A549 (cell line): ENCODE data around the gene FGGY. TPM values are rescaled to one million over a fixed set of nuclear protein-coding genes. Genes with fewer than 3 reads are reported as not detected.
A peak's percentile ranks its signal among the peaks of the same experiment; 100 is the strongest.

Experiments
- ATAC-seq, 2 experiments: fragments of 200-7000 bp in 1 of 2; fragments of >200 bp in 1 of 2; cut with Nextera tagmentation in 1 of 2; cut with Tn5 transposase in 1 of 2; 3 replicates each; pipeline versions ENCODE4 v1.8.0 to v1.9.1; 2018 to 2020; ENCODE audit warnings: mild to moderate bottlenecking in 1 of 2, moderate library complexity in 1 of 2
- CTCF ChIA-PET: fragments of 300-600 bp; sonication (Branson Sonifier 250); formaldehyde crosslinking; extraction: SDS; loops from one replicate; lab custom pipeline; 2021; ENCODE audit warnings: antibody characterized with exemption, inconsistent platforms; lab: Yijun Ruan, JAX
- POLR2A ChIA-PET: fragments of 350-600 bp; formaldehyde crosslinking; extraction: SDS; loops from one replicate; lab custom pipeline; 2021; ENCODE audit warnings: antibody characterized with exemption, inconsistent platforms; lab: Yijun Ruan, JAX
- DNase-seq, 2 experiments: peaks; one replicate each; pipeline versions ENCODE4 v3.0.0 to v3.0.0-alpha.2; 2011 to 2016; ENCODE audit warnings: low read depth in 1 of 2, low spot score in 1 of 2
- FAIRE-seq: peaks from 2 replicates; lab custom pipeline; 2011; peaks lifted over from hg19 to GRCh38; lab: Jason Lieb, UNC
- H3K27ac ChIP-seq, 2 experiments: fragments of >200 bp; sonication (Bioruptor Twin); formaldehyde crosslinking; 3 replicates each; pipeline ENCODE4 v1.5.1; 2016 to 2017
- H3K4me1 ChIP-seq: fragments of >200 bp; sonication (Bioruptor Twin); formaldehyde crosslinking; 3 replicates; pipeline ENCODE4 v1.6.1; 2016
- H3K4me2 ChIP-seq: fragments of >200 bp; sonication (Bioruptor Twin); formaldehyde crosslinking; 3 replicates; pipeline ENCODE4 v1.6.1; 2016
- H3K4me3 ChIP-seq: fragments of >200 bp; sonication (Bioruptor Twin); formaldehyde crosslinking; 3 replicates; pipeline ENCODE4 v1.5.1; 2016
- H3K9me3 ChIP-seq: fragments of >200 bp; sonication (Bioruptor Twin); formaldehyde crosslinking; 3 replicates; pipeline ENCODE4 v1.6.1; 2016
- ATOH8 ChIP-seq: fragments of 250-450 bp; sonication (Bioruptor Pico); IDR thresholded peaks from 2 replicates; pipeline ENCODE4 v1.5.0; 2020; ENCODE audit warnings: low read depth, mild to moderate bottlenecking, moderate library complexity
- BHLHE40 ChIP-seq: IDR thresholded peaks from 2 replicates; pipeline ENCODE4 v1.6.1; 2012; ENCODE audit warnings: low read depth, low read length, inconsistent platforms
- CEBPB ChIP-seq, 2 experiments: fragments of >200 bp in 1 of 2; sonication (Bioruptor Twin) in 1 of 2; formaldehyde crosslinking in 1 of 2; IDR thresholded peaks; 2 replicates each; pipeline ENCODE4 v1.6.1; 2012 to 2016
- CHD2 ChIP-seq: fragments of 150-350 bp; IDR thresholded peaks from 2 replicates; pipeline ENCODE4 v1.6.1; 2014; ENCODE audit warnings: low read length; ENCODE audit not compliant: partially characterized antibody
- EHMT2 ChIP-seq: fragments of 200-600 bp; sonication (generic); IDR thresholded peaks from 2 replicates; pipeline ENCODE4 v1.6.1; 2016; ENCODE audit warnings: antibody characterized with exemption, low read depth, mild to moderate bottlenecking, moderate library complexity
- ESRRA ChIP-seq: fragments of 150-350 bp; IDR thresholded peaks from 2 replicates; pipeline ENCODE4 v1.6.1; 2014; ENCODE audit warnings: mild to moderate bottlenecking, low read length, borderline replicate concordance
- FOXS1 ChIP-seq: fragments of 250-450 bp; sonication (Bioruptor Pico); IDR thresholded peaks from 2 replicates; pipeline ENCODE4 v1.5.0; 2020; ENCODE audit warnings: mild to moderate bottlenecking, moderate library complexity
- HDAC2 ChIP-seq: fragments of 200-600 bp; sonication (generic); IDR thresholded peaks from 2 replicates; pipeline ENCODE4 v1.6.1; 2016
- HEYL ChIP-seq: fragments of 250-450 bp; sonication (Bioruptor Pico); IDR thresholded peaks from 2 replicates; pipeline ENCODE4 v1.8.0; 2021; ENCODE audit warnings: mild to moderate bottlenecking, moderate library complexity
- HOXB13 ChIP-seq: fragments of 250-450 bp; sonication (Bioruptor Pico); IDR thresholded peaks from 2 replicates; pipeline ENCODE4 v1.5.0; 2020; ENCODE audit warnings: low read depth, mild to moderate bottlenecking, moderate library complexity
- HOXB5 ChIP-seq: fragments of 250-450 bp; sonication (Bioruptor Pico); IDR thresholded peaks from 2 replicates; pipeline ENCODE4 v1.5.0; 2020; ENCODE audit warnings: mild to moderate bottlenecking, moderate library complexity
- JUN ChIP-seq, 2 experiments: fragments of >200 bp; sonication (Bioruptor Twin); formaldehyde crosslinking; IDR thresholded peaks; 2 replicates in 1 of 2; 3 replicates in 1 of 2; pipeline ENCODE4 v1.6.1; 2016 to 2017
- JUNB ChIP-seq: fragments of >200 bp; sonication (Bioruptor Twin); formaldehyde crosslinking; IDR thresholded peaks from 2 replicates; pipeline ENCODE4 v1.6.1; 2016
- MAFK ChIP-seq: fragments of 450-650 bp; IDR thresholded peaks from 2 replicates; pipeline ENCODE4 v1.6.1; 2014; ENCODE audit not compliant: partially characterized antibody
- NFE2L2 ChIP-seq: fragments of 150-350 bp; conservative IDR thresholded peaks from 2 replicates; pipeline ENCODE4 v1.6.1; 2014; ENCODE audit warnings: low read length
- NPAS2 ChIP-seq: fragments of 250-450 bp; sonication (Bioruptor Pico); IDR thresholded peaks from 2 replicates; pipeline ENCODE4 v1.8.0; 2022; ENCODE audit warnings: mild to moderate bottlenecking, moderate library complexity, borderline replicate concordance
- RAD21 ChIP-seq, 2 experiments: fragments of >200 bp in 1 of 2; sonication (Bioruptor Twin) in 1 of 2; formaldehyde crosslinking in 1 of 2; IDR thresholded peaks in 1 of 2; conservative IDR thresholded peaks in 1 of 2; 2 replicates in 1 of 2; 3 replicates in 1 of 2; pipeline ENCODE4 v1.6.1; 2012 to 2018; ENCODE audit warnings: inconsistent platforms in 1 of 2
- RARB ChIP-seq: fragments of 250-450 bp; sonication (Bioruptor Pico); IDR thresholded peaks from 2 replicates; pipeline ENCODE4 v1.8.0; 2021; ENCODE audit warnings: mild to moderate bottlenecking, moderate library complexity
- RCOR1 ChIP-seq: fragments of 150-350 bp; IDR thresholded peaks from 2 replicates; pipeline ENCODE4 v1.6.1; 2014; ENCODE audit warnings: antibody characterized with exemption, low read length, low read depth
- RFX5 ChIP-seq: fragments of 450-650 bp; IDR thresholded peaks from 2 replicates; pipeline ENCODE4 v1.7.1; 2014; ENCODE audit warnings: antibody characterized with exemption, mild to moderate bottlenecking, moderate library complexity
- SREBF2 ChIP-seq: fragments of 450-650 bp; IDR thresholded peaks from 2 replicates; pipeline ENCODE4 v1.6.1; 2014; ENCODE audit warnings: mild to moderate bottlenecking, moderate library complexity
- ZC3H11A ChIP-seq: fragments of 450-650 bp; IDR thresholded peaks from 2 replicates; pipeline ENCODE4 v1.6.1; 2014; ENCODE audit warnings: antibody characterized with exemption, mild to moderate bottlenecking
- ZFP36 ChIP-seq: fragments of 450-650 bp; IDR thresholded peaks from 2 replicates; pipeline ENCODE4 v1.6.1; 2014; ENCODE audit warnings: borderline replicate concordance; ENCODE audit not compliant: partially characterized antibody
- ZNF302 ChIP-seq: fragments of 250-450 bp; sonication (Bioruptor Pico); IDR thresholded peaks from 2 replicates; pipeline ENCODE4 v1.9.0; 2021; ENCODE audit warnings: inconsistent platforms, mild to moderate bottlenecking, moderate library complexity
- ZSCAN20 ChIP-seq: fragments of 250-450 bp; sonication (Bioruptor Pico); IDR thresholded peaks from 2 replicates; pipeline ENCODE4 v1.8.0; 2022; ENCODE audit warnings: mild to moderate bottlenecking, moderate library complexity
- WGBS: methylation state at CpG from one replicate; pipeline ENCODE4 v1.1.6; 2017; ENCODE audit errors: missing lambda C conversion rate; 5-methylcytosine and 5-hydroxymethylcytosine counted together
- polyA plus RNA-seq, 4 experiments: library from polyadenylated mRNA; depleted of rRNA in 3 of 4; stranded (reverse); fragments of >200 nt; fragmentation: RNase III in 1 of 4; extraction: RNeasy Plus Mini Kit Qiagen cat#74134 plus additional on column Dnase treatment in 1 of 4; gene quantifications; 2 replicates in 3 of 4; 3 replicates in 1 of 4; pipeline ENCODE4 v1.2.3, GENCODE V29; 2011 to 2017
- TF ChIP-seq, protein P1 (sequence below): fragments of 450-650 bp; IDR thresholded peaks from 2 replicates; pipeline ENCODE4 v1.6.1; 2014; ENCODE audit warnings: antibody characterized with exemption
- TF ChIP-seq, protein P2 (sequence below): IDR thresholded peaks from 2 replicates; pipeline ENCODE4 v1.6.1; 2012
- TF ChIP-seq, protein P3 (sequence below): IDR thresholded peaks from 2 replicates; pipeline ENCODE4 v1.6.1; 2012

Gene FGGY
- polyA plus RNA-seq, 2 of the 4 experiments (the other 2 are of a cell fraction): 2.9 to 4.8 TPM

- TF ChIP-seq, protein P1, sequence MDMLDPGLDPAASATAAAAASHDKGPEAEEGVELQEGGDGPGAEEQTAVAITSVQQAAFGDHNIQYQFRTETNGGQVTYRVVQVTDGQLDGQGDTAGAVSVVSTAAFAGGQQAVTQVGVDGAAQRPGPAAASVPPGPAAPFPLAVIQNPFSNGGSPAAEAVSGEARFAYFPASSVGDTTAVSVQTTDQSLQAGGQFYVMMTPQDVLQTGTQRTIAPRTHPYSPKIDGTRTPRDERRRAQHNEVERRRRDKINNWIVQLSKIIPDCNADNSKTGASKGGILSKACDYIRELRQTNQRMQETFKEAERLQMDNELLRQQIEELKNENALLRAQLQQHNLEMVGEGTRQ: no peak
- TF ChIP-seq EHMT2: no peak
- no peak for TF ChIP-seq NPAS2 (CRISPR knock-in tag)
- no peak for TF ChIP-seq RARB (CRISPR knock-in tag)
- TF ChIP-seq RCOR1: no peak
- no peak for TF ChIP-seq JUN (IDR thresholded peaks at IDR 0.05)
- no peak for TF ChIP-seq ZSCAN20 (CRISPR knock-in tag)
- no peak for TF ChIP-seq ATOH8 (CRISPR knock-in tag)
- TF ChIP-seq RAD21 (conservative IDR thresholded peaks at IDR 0.05 in 1 of 2, IDR thresholded peaks at IDR 0.05 in 1 of 2): no peak
- TF ChIP-seq HDAC2: no peak
- no peak for TF ChIP-seq SREBF2
- TF ChIP-seq FOXS1 (CRISPR knock-in tag): no peak
- no peak for TF ChIP-seq HOXB5 (CRISPR knock-in tag)
- TF ChIP-seq HEYL (CRISPR knock-in tag): no peak
- CTCF ChIA-PET: no interaction called here
- no peak for DNase-seq
- no peak overlapping the region for H3K4me2 ChIP-seq
- H3K4me3 ChIP-seq: no peak overlapping the region
- H3K27ac ChIP-seq: peak overlapping the region in 1 of 2 experiments; percentile 67; a peak in 2 of 6 replicates
- POLR2A ChIA-PET: no interaction called here
- H3K4me1 ChIP-seq: peaks cover 23% of the 10 kb centered on the region
- ATAC-seq: no peak
- FAIRE-seq: no peak
- H3K9me3 ChIP-seq: no peaks in the 10 kb centered on the region
- 81% methylated on average over 6 of the region's 6 CpGs for WGBS
Observed at GRCh38 chr1:59433440-59433813, 136.5 kb downstream of the FGGY start.

DNA sequence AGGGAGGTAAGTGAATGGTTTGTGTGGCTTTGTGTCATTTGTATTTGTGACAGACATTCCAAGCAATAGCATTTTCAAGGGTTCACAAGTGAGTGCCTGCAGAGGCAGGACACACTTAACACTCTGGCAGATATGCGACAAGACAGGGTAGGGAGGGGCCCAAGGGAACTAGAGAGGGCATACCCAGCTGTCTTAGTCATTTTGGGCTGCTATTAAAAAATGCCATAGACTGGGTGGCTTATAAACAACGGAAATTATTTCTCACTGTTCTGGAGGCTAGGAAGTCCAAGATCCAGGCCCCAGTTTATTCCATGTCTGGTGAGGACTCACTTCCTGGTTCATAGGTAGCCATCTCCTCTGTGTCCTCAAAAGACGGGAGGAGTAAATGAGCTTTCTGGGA is 137.4 kb downstream of the FGGY start:
- ChIA-PET CTCF (no interaction called here), POLR2A (no interaction called here)
- FAIRE-seq (no peak), DNase-seq (no peak), ATAC-seq (no peak)
- H3K4me3 ChIP-seq: no peak overlapping the region
- no peak overlapping the region for H3K27ac ChIP-seq
- peaks cover 23% of the 10 kb centered on the region for H3K4me1 ChIP-seq
- no peak overlapping the region for H3K4me2 ChIP-seq
- TF ChIP-seq ESRRA: no peak
- no peak for TF ChIP-seq BHLHE40
- no peak for TF ChIP-seq RFX5
- TF ChIP-seq HOXB13 (CRISPR knock-in tag): no peak
- no peak for TF ChIP-seq ATOH8 (CRISPR knock-in tag)
- TF ChIP-seq CHD2: no peak
- no peak for TF ChIP-seq RCOR1
- no peaks in the 10 kb centered on the region for H3K9me3 ChIP-seq
- 60% methylated on average over 3 of the region's 3 CpGs for WGBS

GRCh38 chr1:59436637-59437036 is 139.7 kb downstream of the FGGY start:
- no peak for ATAC-seq
- CTCF ChIA-PET: no interaction called here

More at GRCh38 chr1:59436637-59437036, 139.7 kb downstream of the FGGY start:
- no peak for DNase-seq
- WGBS: 57% methylated on average over 2 of the region's 2 CpGs
- no peak overlapping the region for H3K4me2 ChIP-seq
- no peaks in the 10 kb centered on the region for H3K9me3 ChIP-seq
- POLR2A ChIA-PET: no interaction called here
- peaks cover 20% of the 10 kb centered on the region for H3K4me1 ChIP-seq
- H3K4me3 ChIP-seq: no peak overlapping the region
- H3K27ac ChIP-seq: no peak overlapping the region
- no peak for FAIRE-seq
- TF ChIP-seq RARB (CRISPR knock-in tag) (no peak), JUNB (no peak), ESRRA (no peak), EHMT2 (no peak), CEBPB (IDR thresholded peaks at IDR 0.05) (no peak), ZNF302 (CRISPR knock-in tag) (no peak), ZC3H11A (no peak), MAFK (no peak), ZFP36 (no peak), CHD2 (no peak), HDAC2 (no peak), NFE2L2 (no peak)
- TF ChIP-seq, protein P2, sequence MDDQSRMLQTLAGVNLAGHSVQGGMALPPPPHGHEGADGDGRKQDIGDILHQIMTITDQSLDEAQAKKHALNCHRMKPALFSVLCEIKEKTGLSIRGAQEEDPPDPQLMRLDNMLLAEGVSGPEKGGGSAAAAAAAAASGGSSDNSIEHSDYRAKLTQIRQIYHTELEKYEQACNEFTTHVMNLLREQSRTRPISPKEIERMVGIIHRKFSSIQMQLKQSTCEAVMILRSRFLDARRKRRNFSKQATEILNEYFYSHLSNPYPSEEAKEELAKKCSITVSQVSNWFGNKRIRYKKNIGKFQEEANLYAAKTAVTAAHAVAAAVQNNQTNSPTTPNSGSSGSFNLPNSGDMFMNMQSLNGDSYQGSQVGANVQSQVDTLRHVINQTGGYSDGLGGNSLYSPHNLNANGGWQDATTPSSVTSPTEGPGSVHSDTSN: no peak
- TF ChIP-seq, protein P3, sequence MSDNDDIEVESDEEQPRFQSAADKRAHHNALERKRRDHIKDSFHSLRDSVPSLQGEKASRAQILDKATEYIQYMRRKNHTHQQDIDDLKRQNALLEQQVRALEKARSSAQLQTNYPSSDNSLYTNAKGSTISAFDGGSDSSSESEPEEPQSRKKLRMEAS: no peak
